HepG2 (cell line): ENCODE results near the gene MOAP1. TPM values are rescaled to one million over a fixed set of nuclear protein-coding genes. Genes with fewer than 3 reads are reported as not detected.

Experiments used
- CBX2 ChIP-seq, 2 experiments: fragments of 200-600 bp in 1 of 2; sonication (generic); formaldehyde crosslinking in 1 of 2; IDR thresholded peaks; 2 replicates each; pipeline versions ENCODE4 v1.7.0 to v1.8.1; 2018 to 2022; ENCODE audit warnings: low read depth in 2 of 2, low read length in 1 of 2, mild to moderate bottlenecking in 1 of 2, missing genetic modification reagents in 1 of 2
- EEA1 ChIP-seq: sonication (generic); formaldehyde crosslinking; IDR thresholded peaks from 2 replicates; pipeline ENCODE4 v1.5.1; 2020; ENCODE audit warnings: mild to moderate bottlenecking, missing genetic modification reagents, borderline replicate concordance
- GATAD2A ChIP-seq: IDR thresholded peaks from 2 replicates; pipeline ENCODE4 v1.6.1; 2016
- ZFY ChIP-seq: sonication (generic); formaldehyde crosslinking; IDR thresholded peaks from 2 replicates; pipeline ENCODE4 v1.4.0; 2020; ENCODE audit warnings: missing genetic modification reagents
- ZNF260 ChIP-seq: sonication (generic); formaldehyde crosslinking; IDR thresholded peaks from 2 replicates; pipeline ENCODE4 v1.4.0; 2020; ENCODE audit warnings: missing genetic modification reagents, low read depth, mild to moderate bottlenecking, borderline replicate concordance
- ZNF274 ChIP-seq: sonication (generic); formaldehyde crosslinking; IDR thresholded peaks from 2 replicates; pipeline ENCODE4 v1.5.1; 2020; ENCODE audit warnings: mild to moderate bottlenecking, missing genetic modification reagents
- ZNF30 ChIP-seq: sonication (generic); formaldehyde crosslinking; IDR thresholded peaks from 2 replicates; pipeline ENCODE4 v1.5.0; 2020; ENCODE audit warnings: mild to moderate bottlenecking, missing genetic modification reagents
- ZNF646 ChIP-seq: sonication (generic); formaldehyde crosslinking; IDR thresholded peaks from 2 replicates; pipeline ENCODE4 v1.9.0; 2021; ENCODE audit warnings: mild to moderate bottlenecking, missing genetic modification reagents
- polyA plus RNA-seq, 8 experiments: library from polyadenylated mRNA; depleted of rRNA in 3 of 8; stranded (reverse) in 7 of 8; unstranded in 1 of 8; fragments of >200 nt; fragmentation: Illumina TruSeq in 4 of 8; extraction: Trizol in 4 of 8; gene quantifications; 2 replicates each; pipeline versions ENCODE4 v1.2.1 to v1.2.3, GENCODE V29; 2011 to 2016; ENCODE audit warnings: low read depth in 4 of 8, missing spikeins in 1 of 8, mixed read lengths in 1 of 8; ENCODE audit not compliant: insufficient read depth in 1 of 8
- total RNA-seq, 5 experiments: library from RNA; depleted of rRNA; stranded (reverse); fragments of >200 nt; fragmentation: Illumina TruSeq; extraction: Trizol; gene quantifications; 2 replicates each; pipeline ENCODE4 v1.2.3, GENCODE V29; 2016; ENCODE audit warnings: low read depth in 1 of 5
- TF ChIP-seq, protein P1 (sequence below): sonication (generic); formaldehyde crosslinking; IDR thresholded peaks from 2 replicates; pipeline ENCODE4 v1.5.0; 2020; ENCODE audit warnings: mild to moderate bottlenecking, missing genetic modification reagents, borderline replicate concordance
- TF ChIP-seq, protein P2 (sequence below): IDR thresholded peaks from 2 replicates; pipeline ENCODE4 v1.6.1; 2016
- TF ChIP-seq, protein P3 (sequence below): fragments of 450-650 bp; IDR thresholded peaks from 2 replicates; pipeline ENCODE4 v1.6.1; 2016

Gene MOAP1
- total and polyA plus RNA-seq, 2 of the 13 experiments (the other 11 are each of a cell fraction or from before 2014, with no cell fraction given), result 14.6 to 47.0 TPM

GRCh38 chr14:93184391-93185348 is at the start of gene MOAP1, which contains the start of gene LYSET (continued):
- TF ChIP-seq ZNF646 (no peak), ZNF274 (CRISPR knock-in tag) (peak; percentile 81; the same call in 1 of the 2 replicates), ZNF260 (CRISPR knock-in tag) (no peak), EEA1 (CRISPR knock-in tag) (0 out of 2 replicates have a peak, but pooled peaks have one; percentile 24), GATAD2A (CRISPR knock-in tag) (no peak), ZFY (CRISPR knock-in tag) (peak; percentile 99), CBX2 (IDR thresholded peaks at IDR 0.05; ENCODE audit: low read depth, low read length) (no peak), CBX2 (CRISPR knock-in tag; IDR thresholded peaks at IDR 0.05; ENCODE audit: low read depth) (no peak), ZNF30 (CRISPR knock-in tag) (peak; percentile 83)
- TF ChIP-seq, protein P1, sequence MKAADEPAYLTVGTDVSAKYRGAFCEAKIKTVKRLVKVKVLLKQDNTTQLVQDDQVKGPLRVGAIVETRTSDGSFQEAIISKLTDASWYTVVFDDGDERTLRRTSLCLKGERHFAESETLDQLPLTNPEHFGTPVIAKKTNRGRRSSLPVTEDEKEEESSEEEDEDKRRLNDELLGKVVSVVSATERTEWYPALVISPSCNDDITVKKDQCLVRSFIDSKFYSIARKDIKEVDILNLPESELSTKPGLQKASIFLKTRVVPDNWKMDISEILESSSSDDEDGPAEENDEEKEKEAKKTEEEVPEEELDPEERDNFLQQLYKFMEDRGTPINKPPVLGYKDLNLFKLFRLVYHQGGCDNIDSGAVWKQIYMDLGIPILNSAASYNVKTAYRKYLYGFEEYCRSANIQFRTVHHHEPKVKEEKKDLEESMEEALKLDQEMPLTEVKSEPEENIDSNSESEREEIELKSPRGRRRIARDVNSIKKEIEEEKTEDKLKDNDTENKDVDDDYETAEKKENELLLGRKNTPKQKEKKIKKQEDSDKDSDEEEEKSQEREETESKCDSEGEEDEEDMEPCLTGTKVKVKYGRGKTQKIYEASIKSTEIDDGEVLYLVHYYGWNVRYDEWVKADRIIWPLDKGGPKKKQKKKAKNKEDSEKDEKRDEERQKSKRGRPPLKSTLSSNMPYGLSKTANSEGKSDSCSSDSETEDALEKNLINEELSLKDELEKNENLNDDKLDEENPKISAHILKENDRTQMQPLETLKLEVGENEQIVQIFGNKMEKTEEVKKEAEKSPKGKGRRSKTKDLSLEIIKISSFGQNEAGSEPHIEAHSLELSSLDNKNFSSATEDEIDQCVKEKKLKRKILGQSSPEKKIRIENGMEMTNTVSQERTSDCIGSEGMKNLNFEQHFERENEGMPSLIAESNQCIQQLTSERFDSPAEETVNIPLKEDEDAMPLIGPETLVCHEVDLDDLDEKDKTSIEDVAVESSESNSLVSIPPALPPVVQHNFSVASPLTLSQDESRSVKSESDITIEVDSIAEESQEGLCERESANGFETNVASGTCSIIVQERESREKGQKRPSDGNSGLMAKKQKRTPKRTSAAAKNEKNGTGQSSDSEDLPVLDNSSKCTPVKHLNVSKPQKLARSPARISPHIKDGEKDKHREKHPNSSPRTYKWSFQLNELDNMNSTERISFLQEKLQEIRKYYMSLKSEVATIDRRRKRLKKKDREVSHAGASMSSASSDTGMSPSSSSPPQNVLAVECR (CRISPR knock-in tag), result peak; percentile 87
- TF ChIP-seq, protein P2, sequence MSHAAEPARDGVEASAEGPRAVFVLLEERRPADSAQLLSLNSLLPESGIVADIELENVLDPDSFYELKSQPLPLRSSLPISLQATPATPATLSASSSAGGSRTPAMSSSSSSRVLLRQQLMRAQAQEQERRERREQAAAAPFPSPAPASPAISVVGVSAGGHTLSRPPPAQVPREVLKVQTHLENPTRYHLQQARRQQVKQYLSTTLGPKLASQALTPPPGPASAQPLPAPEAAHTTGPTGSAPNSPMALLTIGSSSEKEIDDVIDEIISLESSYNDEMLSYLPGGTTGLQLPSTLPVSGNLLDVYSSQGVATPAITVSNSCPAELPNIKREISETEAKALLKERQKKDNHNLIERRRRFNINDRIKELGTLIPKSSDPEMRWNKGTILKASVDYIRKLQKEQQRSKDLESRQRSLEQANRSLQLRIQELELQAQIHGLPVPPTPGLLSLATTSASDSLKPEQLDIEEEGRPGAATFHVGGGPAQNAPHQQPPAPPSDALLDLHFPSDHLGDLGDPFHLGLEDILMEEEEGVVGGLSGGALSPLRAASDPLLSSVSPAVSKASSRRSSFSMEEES (CRISPR knock-in tag), result peak; percentile 22; the same call in 1 of the 2 replicates
- TF ChIP-seq, protein P3, sequence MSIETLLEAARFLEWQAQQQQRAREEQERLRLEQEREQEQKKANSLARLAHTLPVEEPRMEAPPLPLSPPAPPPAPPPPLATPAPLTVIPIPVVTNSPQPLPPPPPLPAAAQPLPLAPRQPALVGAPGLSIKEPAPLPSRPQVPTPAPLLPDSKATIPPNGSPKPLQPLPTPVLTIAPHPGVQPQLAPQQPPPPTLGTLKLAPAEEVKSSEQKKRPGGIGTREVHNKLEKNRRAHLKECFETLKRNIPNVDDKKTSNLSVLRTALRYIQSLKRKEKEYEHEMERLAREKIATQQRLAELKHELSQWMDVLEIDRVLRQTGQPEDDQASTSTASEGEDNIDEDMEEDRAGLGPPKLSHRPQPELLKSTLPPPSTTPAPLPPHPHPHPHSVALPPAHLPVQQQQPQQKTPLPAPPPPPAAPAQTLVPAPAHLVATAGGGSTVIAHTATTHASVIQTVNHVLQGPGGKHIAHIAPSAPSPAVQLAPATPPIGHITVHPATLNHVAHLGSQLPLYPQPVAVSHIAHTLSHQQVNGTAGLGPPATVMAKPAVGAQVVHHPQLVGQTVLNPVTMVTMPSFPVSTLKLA, result no peak
